KMS-11 (cell line): ENCODE results near the gene GRM5.

Source experiments
- H2AFZ ChIP-seq: fragments of 200-600 bp; sonication (generic); 2 replicates; pipeline ENCODE4 v1.6.1; 2016; ENCODE audit warnings: antibody characterized with exemption, mixed run types, low read depth
- H3K27ac ChIP-seq: fragments of 200-600 bp; sonication (generic); 2 replicates; pipeline ENCODE4 v1.6.1; 2016; ENCODE audit warnings: mild to moderate bottlenecking, mixed run types
- H3K27me3 ChIP-seq: fragments of 200-600 bp; sonication (generic); 2 replicates; pipeline ENCODE4 v1.6.1; 2017; ENCODE audit warnings: mild to moderate bottlenecking, low read depth, mixed run types, moderate library complexity; ENCODE audit not compliant: insufficient read depth
- H3K36me3 ChIP-seq: fragments of 200-600 bp; sonication (generic); 2 replicates; pipeline ENCODE4 v1.6.1; 2017; ENCODE audit warnings: mild to moderate bottlenecking, mixed run types; ENCODE audit not compliant: insufficient read depth
- H3K4me1 ChIP-seq: fragments of 200-600 bp; sonication (generic); 2 replicates; pipeline ENCODE4 v1.6.1; 2016; ENCODE audit warnings: mild to moderate bottlenecking, low read depth, mixed run types; ENCODE audit not compliant: poor library complexity, severe bottlenecking
- H3K4me2 ChIP-seq: fragments of 200-600 bp; sonication (generic); 2 replicates; pipeline ENCODE4 v1.7.0; 2016; ENCODE audit warnings: mild to moderate bottlenecking, mixed run types
- H3K4me3 ChIP-seq: fragments of 200-600 bp; sonication (generic); IDR thresholded peaks from 2 replicates; pipeline ENCODE4 v1.6.1; 2017; ENCODE audit warnings: low read depth, low read length, mixed read lengths; ENCODE audit not compliant: insufficient read depth
- H3K79me2 ChIP-seq: fragments of 200-600 bp; sonication (generic); 2 replicates; pipeline ENCODE4 v1.6.1; 2016; ENCODE audit warnings: low read depth, mixed run types; ENCODE audit not compliant: insufficient read depth
- H3K9ac ChIP-seq: fragments of 200-600 bp; sonication (generic); 2 replicates; pipeline ENCODE4 v1.6.1; 2016; ENCODE audit warnings: mild to moderate bottlenecking, mixed run types
- H4K20me1 ChIP-seq: fragments of 200-600 bp; sonication (generic); 2 replicates; pipeline ENCODE4 v1.6.1; 2016; ENCODE audit warnings: mild to moderate bottlenecking, mixed run types; ENCODE audit not compliant: insufficient read depth
- TF ChIP-seq, protein P1 (sequence below): fragments of 200-600 bp; sonication (generic); conservative IDR thresholded peaks from 2 replicates; pipeline ENCODE4 v1.6.1; 2017; ENCODE audit warnings: low read depth, mild to moderate bottlenecking, antibody characterized with exemption, low read length, moderate library complexity, mixed read lengths

GRM5 gene

GRCh38 chr11:88455974-88456373, 609.8 kb downstream of the GRM5 start:
- Histone ChIP-seq H3K79me2 (no peaks in the 10 kb centered on the region), H3K36me3 (no peaks in the 10 kb centered on the region), H3K4me3 (no peak overlapping the region), H3K4me1 (no peaks in the 10 kb centered on the region), H4K20me1 (no peaks in the 10 kb centered on the region), H2AFZ (no peak overlapping the region), H3K27me3 (no peaks in the 10 kb centered on the region), H3K4me2 (no peak overlapping the region), H3K9ac (no peak overlapping the region), H3K27ac (no peak overlapping the region)
- TF ChIP-seq, protein P1, sequence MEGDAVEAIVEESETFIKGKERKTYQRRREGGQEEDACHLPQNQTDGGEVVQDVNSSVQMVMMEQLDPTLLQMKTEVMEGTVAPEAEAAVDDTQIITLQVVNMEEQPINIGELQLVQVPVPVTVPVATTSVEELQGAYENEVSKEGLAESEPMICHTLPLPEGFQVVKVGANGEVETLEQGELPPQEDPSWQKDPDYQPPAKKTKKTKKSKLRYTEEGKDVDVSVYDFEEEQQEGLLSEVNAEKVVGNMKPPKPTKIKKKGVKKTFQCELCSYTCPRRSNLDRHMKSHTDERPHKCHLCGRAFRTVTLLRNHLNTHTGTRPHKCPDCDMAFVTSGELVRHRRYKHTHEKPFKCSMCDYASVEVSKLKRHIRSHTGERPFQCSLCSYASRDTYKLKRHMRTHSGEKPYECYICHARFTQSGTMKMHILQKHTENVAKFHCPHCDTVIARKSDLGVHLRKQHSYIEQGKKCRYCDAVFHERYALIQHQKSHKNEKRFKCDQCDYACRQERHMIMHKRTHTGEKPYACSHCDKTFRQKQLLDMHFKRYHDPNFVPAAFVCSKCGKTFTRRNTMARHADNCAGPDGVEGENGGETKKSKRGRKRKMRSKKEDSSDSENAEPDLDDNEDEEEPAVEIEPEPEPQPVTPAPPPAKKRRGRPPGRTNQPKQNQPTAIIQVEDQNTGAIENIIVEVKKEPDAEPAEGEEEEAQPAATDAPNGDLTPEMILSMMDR: no peak

DNA sequence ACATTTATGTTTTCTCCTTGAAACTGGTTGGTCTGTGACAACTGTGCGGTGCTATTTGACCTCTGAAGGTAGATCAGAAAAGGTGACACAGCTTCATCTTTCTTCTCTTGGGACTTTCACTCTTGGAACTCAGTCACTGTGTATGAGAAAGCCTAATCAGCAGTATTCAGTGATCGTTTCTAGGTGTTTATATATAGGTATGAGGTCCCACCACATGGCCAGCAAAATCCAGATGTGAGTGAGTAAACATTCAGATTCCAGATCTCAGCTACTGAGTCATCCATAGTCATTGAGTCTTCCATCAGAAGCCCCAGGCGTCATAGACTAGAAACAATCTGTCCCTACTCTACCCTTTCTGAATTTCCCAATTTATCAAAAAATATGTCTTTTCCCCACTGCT, 610.9 kb downstream of the GRM5 start:
- H4K20me1 ChIP-seq: no peaks in the 10 kb centered on the region
- no peaks in the 10 kb centered on the region for H3K79me2 ChIP-seq
- H3K27ac ChIP-seq: no peak overlapping the region
- no peak overlapping the region for H3K9ac ChIP-seq
- no peaks in the 10 kb centered on the region for H3K36me3 ChIP-seq
- H2AFZ ChIP-seq: no peak overlapping the region
- no peak overlapping the region for H3K4me2 ChIP-seq
- no peak overlapping the region for H3K4me3 ChIP-seq
- H3K4me1 ChIP-seq: no peaks in the 10 kb centered on the region
- H3K27me3 ChIP-seq: no peaks in the 10 kb centered on the region
- TF ChIP-seq, protein P1: no peak
